HepG2 (cell line): ENCODE measurements around the gene SPSB1. TPM values are rescaled to one million over a fixed set of nuclear protein-coding genes. Genes with fewer than 3 reads are reported as not detected.

Experiments
- AFF4 ChIP-seq: sonication (generic); formaldehyde crosslinking; IDR thresholded peaks from 2 replicates; pipeline ENCODE4 v1.4.0; 2020; ENCODE audit warnings: missing genetic modification reagents
- BCLAF1 ChIP-seq: fragments of 450-650 bp; IDR thresholded peaks from 2 replicates; pipeline ENCODE4 v1.6.1; 2017; ENCODE audit warnings: mild to moderate bottlenecking
- CAMTA2 ChIP-seq: sonication (generic); formaldehyde crosslinking; IDR thresholded peaks from 2 replicates; pipeline ENCODE4 v1.4.0; 2020; ENCODE audit warnings: mild to moderate bottlenecking, missing genetic modification reagents, borderline replicate concordance
- ERF ChIP-seq: IDR thresholded peaks from 2 replicates; pipeline ENCODE4 v1.6.1; 2018; ENCODE audit warnings: missing biosample characterization, missing genetic modification reagents
- GFI1 ChIP-seq: sonication (generic); formaldehyde crosslinking; IDR thresholded peaks from 2 replicates; pipeline ENCODE4 v1.5.0; 2020; ENCODE audit warnings: missing genetic modification reagents, mild to moderate bottlenecking, borderline replicate concordance
- GLMP ChIP-seq: sonication (generic); formaldehyde crosslinking; IDR thresholded peaks from 2 replicates; pipeline ENCODE4 v1.9.0; 2021; ENCODE audit warnings: missing genetic modification reagents, mild to moderate bottlenecking, borderline replicate concordance
- HNRNPL ChIP-seq: fragments of 200-400 bp; formaldehyde crosslinking; IDR thresholded peaks from 2 replicates; pipeline ENCODE4 v1.6.1; 2017; ENCODE audit warnings: mild to moderate bottlenecking, low read depth, low read length
- JUND ChIP-seq: sonication (generic); formaldehyde crosslinking; IDR thresholded peaks from 2 replicates; pipeline ENCODE4 v1.8.0; 2022; ENCODE audit warnings: mild to moderate bottlenecking, missing genetic modification reagents
- MAZ ChIP-seq, 2 experiments: sonication (generic) in 1 of 2; formaldehyde crosslinking in 1 of 2; IDR thresholded peaks; 2 replicates each; pipeline versions ENCODE4 v1.5.0 to v1.6.1; 2012 to 2020; ENCODE audit warnings: low read depth in 2 of 2, mild to moderate bottlenecking in 2 of 2, borderline replicate concordance in 1 of 2, improper control_type of control experiment in 1 of 2, low read length in 1 of 2, missing genetic modification reagents in 1 of 2, moderate library complexity in 1 of 2
- PAWR ChIP-seq: sonication (generic); formaldehyde crosslinking; IDR thresholded peaks from 2 replicates; pipeline ENCODE4 v1.4.0; 2020; ENCODE audit warnings: missing genetic modification reagents, mild to moderate bottlenecking, borderline replicate concordance
- PHF8 ChIP-seq: sonication (generic); formaldehyde crosslinking; IDR thresholded peaks from 2 replicates; pipeline ENCODE4 v1.5.0; 2020; ENCODE audit warnings: missing genetic modification reagents
- PITX1 ChIP-seq: sonication (generic); formaldehyde crosslinking; IDR thresholded peaks from 2 replicates; pipeline ENCODE4 v1.5.1; 2020; ENCODE audit warnings: mild to moderate bottlenecking, missing genetic modification reagents
- REL ChIP-seq: sonication (generic); formaldehyde crosslinking; conservative IDR thresholded peaks from 2 replicates; pipeline ENCODE4 v1.8.0; 2022; ENCODE audit warnings: mild to moderate bottlenecking, missing genetic modification reagents, moderate library complexity
- RFX1 ChIP-seq: fragments of 450-650 bp; IDR thresholded peaks from 2 replicates; pipeline ENCODE4 v1.6.1; 2017
- STAG1 ChIP-seq: sonication (generic); formaldehyde crosslinking; IDR thresholded peaks from 2 replicates; pipeline ENCODE4 v1.4.0; 2020; ENCODE audit warnings: missing genetic modification reagents
- SUZ12 ChIP-seq: fragments of 150-350 bp; IDR thresholded peaks from 2 replicates; pipeline ENCODE4 v1.6.1; 2014; ENCODE audit warnings: low read depth, low read length
- ZFP90 ChIP-seq: sonication (generic); formaldehyde crosslinking; IDR thresholded peaks from 2 replicates; pipeline ENCODE4 v1.8.0; 2022; ENCODE audit warnings: missing genetic modification reagents, mild to moderate bottlenecking, inconsistent platforms, borderline replicate concordance
- ZMYM2 ChIP-seq: sonication (generic); formaldehyde crosslinking; IDR thresholded peaks from 2 replicates; pipeline ENCODE4 v1.8.0; 2022; ENCODE audit warnings: mild to moderate bottlenecking, missing genetic modification reagents
- ZNF256 ChIP-seq: sonication (generic); formaldehyde crosslinking; conservative IDR thresholded peaks from 2 replicates; pipeline ENCODE4 v1.4.0; 2020; ENCODE audit warnings: missing genetic modification reagents
- ZNF30 ChIP-seq: sonication (generic); formaldehyde crosslinking; IDR thresholded peaks from 2 replicates; pipeline ENCODE4 v1.5.0; 2020; ENCODE audit warnings: mild to moderate bottlenecking, missing genetic modification reagents
- ZNF496 ChIP-seq: sonication (generic); formaldehyde crosslinking; IDR thresholded peaks from 2 replicates; pipeline ENCODE4 v1.8.1; 2023; ENCODE audit warnings: mild to moderate bottlenecking, moderate library complexity, missing genetic modification reagents; ENCODE audit not compliant: insufficient replicate concordance
- ZSCAN21 ChIP-seq: sonication (generic); formaldehyde crosslinking; IDR thresholded peaks from 2 replicates; pipeline ENCODE4 v1.8.0; 2022; ENCODE audit warnings: mild to moderate bottlenecking, missing genetic modification reagents, moderate library complexity, borderline replicate concordance
- polyA plus RNA-seq, 8 experiments: library from polyadenylated mRNA; depleted of rRNA in 3 of 8; stranded (reverse) in 7 of 8; unstranded in 1 of 8; fragments of >200 nt; fragmentation: Illumina TruSeq in 4 of 8; extraction: Trizol in 4 of 8; gene quantifications; 2 replicates each; pipeline versions ENCODE4 v1.2.1 to v1.2.3, GENCODE V29; 2011 to 2016; ENCODE audit warnings: low read depth in 4 of 8, missing spikeins in 1 of 8, mixed read lengths in 1 of 8; ENCODE audit not compliant: insufficient read depth in 1 of 8
- total RNA-seq, 5 experiments: library from RNA; depleted of rRNA; stranded (reverse); fragments of >200 nt; fragmentation: Illumina TruSeq; extraction: Trizol; gene quantifications; 2 replicates each; pipeline ENCODE4 v1.2.3, GENCODE V29; 2016; ENCODE audit warnings: low read depth in 1 of 5

SPSB1 gene
- total and polyA plus RNA-seq, 2 of the 13 experiments (the other 11 are each of a cell fraction or from before 2014, with no cell fraction given): 5.0 to 8.0 TPM

GRCh38 chr1:9399510-9400424 is 107.1 kb downstream of the SPSB1 start (continued):
- TF ChIP-seq PAWR (CRISPR knock-in tag) (no peak), AFF4 (no peak), ZNF30 (CRISPR knock-in tag) (no peak), JUND (CRISPR knock-in tag) (no peak), SUZ12 (no peak), RFX1 (no peak), BCLAF1 (no peak), ZSCAN21 (CRISPR knock-in tag) (no peak), ZNF256 (CRISPR knock-in tag) (no peak), ZFP90 (CRISPR knock-in tag) (no peak; the same call in 1 of the 2 replicates), GLMP (CRISPR knock-in tag) (no peak), STAG1 (CRISPR knock-in tag) (no peak), PHF8 (CRISPR knock-in tag) (no peak), CAMTA2 (CRISPR knock-in tag) (no peak), ZNF496 (CRISPR knock-in tag) (no peak), PITX1 (CRISPR knock-in tag) (peak; percentile 89), MAZ (IDR thresholded peaks at IDR 0.05; ENCODE audit: borderline replicate concordance, low read depth, low read length) (peak; percentile 50; the same call in 1 of the 2 replicates), MAZ (CRISPR knock-in tag; IDR thresholded peaks at IDR 0.05; ENCODE audit: low read depth) (peak; percentile 70), REL (no peak), HNRNPL (peak; percentile 98), ZMYM2 (CRISPR knock-in tag) (0 out of 2 replicates have a peak, but pooled peaks have one; percentile 45), GFI1 (CRISPR knock-in tag) (peak; percentile 22; the same call in 1 of the 2 replicates), ERF (CRISPR knock-in tag) (no peak)
